ENCODE measurements around the gene LHPP. TPM values are rescaled to one million over a fixed set of nuclear protein-coding genes. Genes with fewer than 3 reads are reported as not detected.

The LHPP gene
- total and polyA plus RNA-seq, 2 experiments from 2014 or later, result 27.4 to 40.2 TPM

DNA sequence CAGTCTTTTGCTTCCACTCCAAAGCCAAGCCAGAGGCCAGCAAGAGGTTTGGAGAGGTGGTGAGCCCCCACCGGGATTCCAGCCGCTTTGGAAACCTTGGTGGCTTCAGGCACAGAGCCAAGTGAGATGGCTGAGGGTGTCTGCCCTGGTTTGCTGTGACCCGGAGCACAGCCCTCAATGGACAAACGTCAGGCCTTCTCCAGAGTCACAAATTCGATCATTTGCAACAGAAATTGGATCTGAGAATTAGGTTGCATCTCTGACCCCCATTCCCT is 10.9 kb upstream of the LHPP start (continued):
- TF ChIP-seq CREB1 (CRISPR knock-in tag; IDR thresholded peaks at IDR 0.05; ENCODE audit: low read depth) (no peak), POLR2AphosphoS5 (IDR thresholded peaks at IDR 0.05; ENCODE audit: low read depth) (no peak), STAT1 (IDR thresholded peaks at IDR 0.05; ENCODE audit: unreplicated experiment) (no peak), EZH2phosphoT487 (IDR thresholded peaks at IDR 0.05; ENCODE audit: unreplicated experiment) (no peak), EZH2 (IDR thresholded peaks at IDR 0.05; ENCODE audit: low read depth, unreplicated experiment) (no peak), NANOG (IDR thresholded peaks at IDR 0.05; ENCODE audit: borderline replicate concordance) (no peak), JUNB (IDR thresholded peaks at IDR 0.05; ENCODE audit: unreplicated experiment) (no peak), ZNF114 (CRISPR knock-in tag; IDR thresholded peaks at IDR 0.05) (no peak), ZNF331 (CRISPR knock-in tag; IDR thresholded peaks at IDR 0.05; ENCODE audit: low read depth) (no peak)
- TF ChIP-seq, protein P1, sequence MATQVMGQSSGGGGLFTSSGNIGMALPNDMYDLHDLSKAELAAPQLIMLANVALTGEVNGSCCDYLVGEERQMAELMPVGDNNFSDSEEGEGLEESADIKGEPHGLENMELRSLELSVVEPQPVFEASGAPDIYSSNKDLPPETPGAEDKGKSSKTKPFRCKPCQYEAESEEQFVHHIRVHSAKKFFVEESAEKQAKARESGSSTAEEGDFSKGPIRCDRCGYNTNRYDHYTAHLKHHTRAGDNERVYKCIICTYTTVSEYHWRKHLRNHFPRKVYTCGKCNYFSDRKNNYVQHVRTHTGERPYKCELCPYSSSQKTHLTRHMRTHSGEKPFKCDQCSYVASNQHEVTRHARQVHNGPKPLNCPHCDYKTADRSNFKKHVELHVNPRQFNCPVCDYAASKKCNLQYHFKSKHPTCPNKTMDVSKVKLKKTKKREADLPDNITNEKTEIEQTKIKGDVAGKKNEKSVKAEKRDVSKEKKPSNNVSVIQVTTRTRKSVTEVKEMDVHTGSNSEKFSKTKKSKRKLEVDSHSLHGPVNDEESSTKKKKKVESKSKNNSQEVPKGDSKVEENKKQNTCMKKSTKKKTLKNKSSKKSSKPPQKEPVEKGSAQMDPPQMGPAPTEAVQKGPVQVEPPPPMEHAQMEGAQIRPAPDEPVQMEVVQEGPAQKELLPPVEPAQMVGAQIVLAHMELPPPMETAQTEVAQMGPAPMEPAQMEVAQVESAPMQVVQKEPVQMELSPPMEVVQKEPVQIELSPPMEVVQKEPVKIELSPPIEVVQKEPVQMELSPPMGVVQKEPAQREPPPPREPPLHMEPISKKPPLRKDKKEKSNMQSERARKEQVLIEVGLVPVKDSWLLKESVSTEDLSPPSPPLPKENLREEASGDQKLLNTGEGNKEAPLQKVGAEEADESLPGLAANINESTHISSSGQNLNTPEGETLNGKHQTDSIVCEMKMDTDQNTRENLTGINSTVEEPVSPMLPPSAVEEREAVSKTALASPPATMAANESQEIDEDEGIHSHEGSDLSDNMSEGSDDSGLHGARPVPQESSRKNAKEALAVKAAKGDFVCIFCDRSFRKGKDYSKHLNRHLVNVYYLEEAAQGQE (IDR thresholded peaks at IDR 0.05; ENCODE audit: unreplicated experiment), result no peak
- TF ChIP-seq, protein P2, sequence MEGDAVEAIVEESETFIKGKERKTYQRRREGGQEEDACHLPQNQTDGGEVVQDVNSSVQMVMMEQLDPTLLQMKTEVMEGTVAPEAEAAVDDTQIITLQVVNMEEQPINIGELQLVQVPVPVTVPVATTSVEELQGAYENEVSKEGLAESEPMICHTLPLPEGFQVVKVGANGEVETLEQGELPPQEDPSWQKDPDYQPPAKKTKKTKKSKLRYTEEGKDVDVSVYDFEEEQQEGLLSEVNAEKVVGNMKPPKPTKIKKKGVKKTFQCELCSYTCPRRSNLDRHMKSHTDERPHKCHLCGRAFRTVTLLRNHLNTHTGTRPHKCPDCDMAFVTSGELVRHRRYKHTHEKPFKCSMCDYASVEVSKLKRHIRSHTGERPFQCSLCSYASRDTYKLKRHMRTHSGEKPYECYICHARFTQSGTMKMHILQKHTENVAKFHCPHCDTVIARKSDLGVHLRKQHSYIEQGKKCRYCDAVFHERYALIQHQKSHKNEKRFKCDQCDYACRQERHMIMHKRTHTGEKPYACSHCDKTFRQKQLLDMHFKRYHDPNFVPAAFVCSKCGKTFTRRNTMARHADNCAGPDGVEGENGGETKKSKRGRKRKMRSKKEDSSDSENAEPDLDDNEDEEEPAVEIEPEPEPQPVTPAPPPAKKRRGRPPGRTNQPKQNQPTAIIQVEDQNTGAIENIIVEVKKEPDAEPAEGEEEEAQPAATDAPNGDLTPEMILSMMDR (conservative IDR thresholded peaks at IDR 0.05; ENCODE audit: low read depth in 2 of 2), result no peak
- TF ChIP-seq, protein P3, sequence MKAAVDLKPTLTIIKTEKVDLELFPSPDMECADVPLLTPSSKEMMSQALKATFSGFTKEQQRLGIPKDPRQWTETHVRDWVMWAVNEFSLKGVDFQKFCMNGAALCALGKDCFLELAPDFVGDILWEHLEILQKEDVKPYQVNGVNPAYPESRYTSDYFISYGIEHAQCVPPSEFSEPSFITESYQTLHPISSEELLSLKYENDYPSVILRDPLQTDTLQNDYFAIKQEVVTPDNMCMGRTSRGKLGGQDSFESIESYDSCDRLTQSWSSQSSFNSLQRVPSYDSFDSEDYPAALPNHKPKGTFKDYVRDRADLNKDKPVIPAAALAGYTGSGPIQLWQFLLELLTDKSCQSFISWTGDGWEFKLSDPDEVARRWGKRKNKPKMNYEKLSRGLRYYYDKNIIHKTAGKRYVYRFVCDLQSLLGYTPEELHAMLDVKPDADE (IDR thresholded peaks at IDR 0.05), result no peak

DNA sequence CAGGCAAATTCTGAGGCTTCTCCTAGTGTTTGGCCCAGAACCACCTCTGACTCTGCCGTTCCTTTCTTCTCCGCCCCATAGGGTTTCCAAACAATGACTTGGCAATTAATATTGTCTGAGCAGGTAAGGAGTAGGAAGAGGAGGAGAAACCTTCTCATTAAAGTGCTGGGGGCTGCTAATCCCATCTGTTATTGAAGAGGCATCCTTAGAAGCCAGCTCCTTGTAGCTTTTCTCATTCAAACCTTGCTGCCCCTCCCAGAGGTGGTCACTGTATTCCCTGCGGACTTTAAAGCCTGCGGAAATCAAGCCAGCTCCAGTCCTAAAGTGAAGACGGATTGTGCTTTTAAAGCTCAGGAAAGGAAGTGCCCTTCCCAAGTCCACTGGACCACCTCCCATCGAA is 10.3 kb upstream of the LHPP start:
- peaks cover 69% of the 10 kb centered on the region for H3K4me1 Mint-ChIP-seq
- no peak overlapping the region for H2AFZ ChIP-seq
- no peaks in the 10 kb centered on the region for H3K36me3 ChIP-seq (ENCODE audit: insufficient read depth)
- peaks cover 26% of the 10 kb centered on the region for H3F3A ChIP-seq (replicated peaks; ENCODE audit: low read depth)
- H3K9me2 ChIP-seq (ENCODE audit: insufficient read depth), result no peaks in the 10 kb centered on the region
- ATAC-seq (peak; percentile 8), DNase-seq (ENCODE audit: low spot score) (peak; percentile 52)
- H3K36me3 Mint-ChIP-seq (ENCODE audit: low read depth), result peaks cover 7% of the 10 kb centered on the region; the same call in 2 of the 3 replicates
- H3K4me1 ChIP-seq (ENCODE audit: insufficient read depth), result peaks cover 69% of the 10 kb centered on the region
- no peaks in the 10 kb centered on the region for H3K9me3 Mint-ChIP-seq
- H4K20me1 ChIP-seq (replicated peaks; ENCODE audit: insufficient read depth), result 0 out of 2 replicates have a peak, but pooled peaks cover 3% of the 10 kb centered on the region
- peak overlapping the region; percentile 71 for H3K27ac Mint-ChIP-seq
- peaks cover 57% of the 10 kb centered on the region for H3K27me3 Mint-ChIP-seq (ENCODE audit: insufficient read depth, low read depth, poor library complexity)
- H3K27me3 ChIP-seq (ENCODE audit: insufficient read depth), result peaks cover 45% of the 10 kb centered on the region
- peak overlapping the region; percentile 81 for H3K4me3 ChIP-seq
- H3K27ac ChIP-seq (ENCODE audit: low read depth), result peak overlapping the region; percentile 83
- peak overlapping the region; percentile 99 for H3K4me2 ChIP-seq
- TF ChIP-seq, protein P4, sequence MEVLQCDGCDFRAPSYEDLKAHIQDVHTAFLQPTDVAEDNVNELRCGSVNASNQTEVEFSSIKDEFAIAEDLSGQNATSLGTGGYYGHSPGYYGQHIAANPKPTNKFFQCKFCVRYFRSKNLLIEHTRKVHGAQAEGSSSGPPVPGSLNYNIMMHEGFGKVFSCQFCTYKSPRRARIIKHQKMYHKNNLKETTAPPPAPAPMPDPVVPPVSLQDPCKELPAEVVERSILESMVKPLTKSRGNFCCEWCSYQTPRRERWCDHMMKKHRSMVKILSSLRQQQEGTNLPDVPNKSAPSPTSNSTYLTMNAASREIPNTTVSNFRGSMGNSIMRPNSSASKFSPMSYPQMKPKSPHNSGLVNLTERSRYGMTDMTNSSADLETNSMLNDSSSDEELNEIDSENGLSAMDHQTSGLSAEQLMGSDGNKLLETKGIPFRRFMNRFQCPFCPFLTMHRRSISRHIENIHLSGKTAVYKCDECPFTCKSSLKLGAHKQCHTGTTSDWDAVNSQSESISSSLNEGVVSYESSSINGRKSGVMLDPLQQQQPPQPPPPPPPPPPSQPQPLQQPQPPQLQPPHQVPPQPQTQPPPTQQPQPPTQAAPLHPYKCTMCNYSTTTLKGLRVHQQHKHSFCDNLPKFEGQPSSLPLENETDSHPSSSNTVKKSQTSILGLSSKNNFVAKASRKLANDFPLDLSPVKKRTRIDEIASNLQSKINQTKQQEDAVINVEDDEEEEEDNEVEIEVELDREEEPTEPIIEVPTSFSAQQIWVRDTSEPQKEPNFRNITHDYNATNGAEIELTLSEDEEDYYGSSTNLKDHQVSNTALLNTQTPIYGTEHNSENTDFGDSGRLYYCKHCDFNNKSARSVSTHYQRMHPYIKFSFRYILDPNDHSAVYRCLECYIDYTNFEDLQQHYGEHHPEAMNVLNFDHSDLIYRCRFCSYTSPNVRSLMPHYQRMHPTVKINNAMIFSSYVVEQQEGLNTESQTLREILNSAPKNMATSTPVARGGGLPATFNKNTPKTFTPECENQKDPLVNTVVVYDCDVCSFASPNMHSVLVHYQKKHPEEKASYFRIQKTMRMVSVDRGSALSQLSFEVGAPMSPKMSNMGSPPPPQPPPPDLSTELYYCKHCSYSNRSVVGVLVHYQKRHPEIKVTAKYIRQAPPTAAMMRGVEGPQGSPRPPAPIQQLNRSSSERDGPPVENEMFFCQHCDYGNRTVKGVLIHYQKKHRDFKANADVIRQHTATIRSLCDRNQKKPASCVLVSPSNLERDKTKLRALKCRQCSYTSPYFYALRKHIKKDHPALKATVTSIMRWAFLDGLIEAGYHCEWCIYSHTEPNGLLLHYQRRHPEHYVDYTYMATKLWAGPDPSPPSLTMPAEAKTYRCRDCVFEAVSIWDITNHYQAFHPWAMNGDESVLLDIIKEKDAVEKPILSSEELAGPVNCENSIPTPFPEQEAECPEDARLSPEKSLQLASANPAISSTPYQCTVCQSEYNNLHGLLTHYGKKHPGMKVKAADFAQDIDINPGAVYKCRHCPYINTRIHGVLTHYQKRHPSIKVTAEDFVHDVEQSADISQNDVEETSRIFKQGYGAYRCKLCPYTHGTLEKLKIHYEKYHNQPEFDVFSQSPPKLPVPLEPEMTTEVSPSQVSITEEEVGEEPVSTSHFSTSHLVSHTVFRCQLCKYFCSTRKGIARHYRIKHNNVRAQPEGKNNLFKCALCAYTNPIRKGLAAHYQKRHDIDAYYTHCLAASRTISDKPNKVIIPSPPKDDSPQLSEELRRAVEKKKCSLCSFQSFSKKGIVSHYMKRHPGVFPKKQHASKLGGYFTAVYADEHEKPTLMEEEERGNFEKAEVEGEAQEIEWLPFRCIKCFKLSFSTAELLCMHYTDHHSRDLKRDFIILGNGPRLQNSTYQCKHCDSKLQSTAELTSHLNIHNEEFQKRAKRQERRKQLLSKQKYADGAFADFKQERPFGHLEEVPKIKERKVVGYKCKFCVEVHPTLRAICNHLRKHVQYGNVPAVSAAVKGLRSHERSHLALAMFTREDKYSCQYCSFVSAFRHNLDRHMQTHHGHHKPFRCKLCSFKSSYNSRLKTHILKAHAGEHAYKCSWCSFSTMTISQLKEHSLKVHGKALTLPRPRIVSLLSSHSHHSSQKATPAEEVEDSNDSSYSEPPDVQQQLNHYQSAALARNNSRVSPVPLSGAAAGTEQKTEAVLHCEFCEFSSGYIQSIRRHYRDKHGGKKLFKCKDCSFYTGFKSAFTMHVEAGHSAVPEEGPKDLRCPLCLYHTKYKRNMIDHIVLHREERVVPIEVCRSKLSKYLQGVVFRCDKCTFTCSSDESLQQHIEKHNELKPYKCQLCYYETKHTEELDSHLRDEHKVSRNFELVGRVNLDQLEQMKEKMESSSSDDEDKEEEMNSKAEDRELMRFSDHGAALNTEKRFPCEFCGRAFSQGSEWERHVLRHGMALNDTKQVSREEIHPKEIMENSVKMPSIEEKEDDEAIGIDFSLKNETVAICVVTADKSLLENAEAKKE (CRISPR knock-in tag; IDR thresholded peaks at IDR 0.05), result peak; percentile 88
- TF ChIP-seq JUNB (IDR thresholded peaks at IDR 0.05; ENCODE audit: unreplicated experiment) (no peak), ZNF331 (CRISPR knock-in tag; IDR thresholded peaks at IDR 0.05; ENCODE audit: low read depth) (no peak)
- peak overlapping the region; percentile 76 for H3K4me3 Mint-ChIP-seq
- no peaks in the 10 kb centered on the region; the same call in 1 of the 2 replicates for H3K79me2 ChIP-seq (replicated peaks; ENCODE audit: insufficient read depth)

Measured in GM23338 (cell line).